Measurements from ENCODE around the gene ECEL1.
"Not testable (repeated sequence)": the region's sequence is repeated elsewhere in the genome, so short reads cannot be mapped to it uniquely, and the experiment has no call there.

ECEL1 gene

DNA sequence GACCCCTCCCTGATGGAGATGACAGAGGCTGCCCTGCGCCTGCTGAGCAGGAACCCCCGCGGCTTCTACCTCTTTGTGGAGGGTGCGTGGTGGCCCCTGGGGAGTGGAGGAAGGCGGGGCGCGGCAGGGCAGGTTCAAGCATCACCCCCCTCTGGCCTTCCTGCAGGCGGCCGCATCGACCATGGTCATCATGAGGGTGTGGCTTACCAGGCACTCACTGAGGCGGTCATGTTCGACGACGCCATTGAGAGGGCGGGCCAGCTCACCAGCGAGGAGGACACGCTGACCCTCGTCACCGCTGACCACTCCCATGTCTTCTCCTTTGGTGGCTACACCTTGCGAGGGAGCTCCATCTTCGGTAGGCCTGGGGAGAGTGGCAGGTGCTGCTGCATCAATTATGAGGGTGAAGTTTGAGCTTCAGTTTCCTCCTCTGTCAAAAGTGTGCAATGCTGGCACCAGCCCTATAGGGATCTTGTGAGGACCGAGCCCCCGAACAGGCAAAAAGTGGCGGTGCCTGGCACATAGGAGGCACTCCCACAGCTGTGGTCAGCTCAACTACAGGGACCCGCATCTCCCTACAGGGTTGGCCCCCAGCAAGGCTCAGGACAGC lies 29.5 kb downstream of the ECEL1 start:
- DNase-seq, result no peak

DNA sequence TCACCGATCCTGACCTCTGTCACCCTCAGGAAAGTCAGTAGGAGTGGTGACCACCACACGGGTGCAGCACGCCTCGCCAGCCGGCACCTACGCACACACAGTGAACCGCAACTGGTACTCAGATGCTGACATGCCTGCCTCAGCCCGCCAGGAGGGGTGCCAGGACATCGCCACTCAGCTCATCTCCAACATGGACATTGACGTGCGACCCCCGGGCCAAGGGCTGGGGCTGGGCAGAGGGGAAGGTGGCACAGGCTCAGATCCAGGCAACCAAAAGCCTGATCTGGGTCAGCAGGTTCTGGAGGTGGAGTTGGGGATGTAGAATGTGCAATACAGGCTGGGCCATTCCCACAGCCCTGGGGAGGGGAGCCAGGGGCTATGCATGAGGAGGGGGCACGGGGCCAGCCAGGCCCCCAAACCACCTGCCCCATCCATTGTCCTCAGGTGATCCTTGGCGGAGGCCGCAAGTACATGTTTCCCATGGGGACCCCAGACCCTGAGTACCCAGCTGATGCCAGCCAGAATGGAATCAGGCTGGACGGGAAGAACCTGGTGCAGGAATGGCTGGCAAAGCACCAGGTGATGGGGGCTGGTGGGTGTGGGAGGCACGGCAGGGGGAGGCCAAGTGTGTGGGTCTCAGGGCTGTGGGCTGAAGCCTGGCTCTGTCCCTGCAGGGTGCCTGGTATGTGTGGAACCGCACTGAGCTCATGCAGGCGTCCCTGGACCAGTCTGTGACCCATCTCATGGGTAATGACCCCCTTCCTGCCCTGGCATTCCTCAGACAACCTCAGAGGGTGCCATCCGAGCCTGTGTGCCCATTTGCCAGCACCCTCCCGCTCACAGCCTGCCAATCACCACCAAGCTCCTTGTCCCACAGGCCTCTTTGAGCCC lies 30.3 kb downstream of the ECEL1 start:
- no peak for DNase-seq

DNA sequence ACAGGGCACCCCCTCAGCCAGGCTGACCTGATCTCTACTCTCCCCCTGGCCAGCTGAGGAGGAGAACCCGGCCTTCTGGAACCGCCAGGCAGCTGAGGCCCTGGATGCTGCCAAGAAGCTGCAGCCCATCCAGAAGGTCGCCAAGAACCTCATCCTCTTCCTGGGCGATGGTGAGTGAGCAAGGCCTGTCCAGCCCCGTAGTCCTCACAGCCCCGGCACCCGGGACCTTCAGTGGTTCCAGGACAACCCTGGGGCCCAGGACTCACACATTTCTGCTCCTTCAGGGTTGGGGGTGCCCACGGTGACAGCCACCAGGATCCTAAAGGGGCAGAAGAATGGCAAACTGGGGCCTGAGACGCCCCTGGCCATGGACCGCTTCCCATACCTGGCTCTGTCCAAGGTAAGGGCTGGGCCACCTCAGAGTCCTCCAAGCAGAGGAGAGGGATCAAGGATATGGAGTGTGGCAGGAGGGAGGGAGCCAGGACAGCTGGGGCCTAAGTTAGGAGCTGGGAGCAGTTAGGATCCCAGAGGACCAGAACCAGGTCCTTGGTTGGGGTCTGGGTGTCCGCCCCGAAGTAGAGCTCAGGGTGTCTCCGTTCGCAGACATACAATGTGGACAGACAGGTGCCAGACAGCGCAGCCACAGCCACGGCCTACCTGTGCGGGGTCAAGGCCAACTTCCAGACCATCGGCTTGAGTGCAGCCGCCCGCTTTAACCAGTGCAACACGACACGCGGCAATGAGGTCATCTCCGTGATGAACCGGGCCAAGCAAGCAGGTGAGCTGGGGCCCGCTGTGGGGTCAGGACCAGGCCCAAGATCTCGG lies 31.1 kb downstream of the ECEL1 start:
- DNase-seq, result no peak

DNA sequence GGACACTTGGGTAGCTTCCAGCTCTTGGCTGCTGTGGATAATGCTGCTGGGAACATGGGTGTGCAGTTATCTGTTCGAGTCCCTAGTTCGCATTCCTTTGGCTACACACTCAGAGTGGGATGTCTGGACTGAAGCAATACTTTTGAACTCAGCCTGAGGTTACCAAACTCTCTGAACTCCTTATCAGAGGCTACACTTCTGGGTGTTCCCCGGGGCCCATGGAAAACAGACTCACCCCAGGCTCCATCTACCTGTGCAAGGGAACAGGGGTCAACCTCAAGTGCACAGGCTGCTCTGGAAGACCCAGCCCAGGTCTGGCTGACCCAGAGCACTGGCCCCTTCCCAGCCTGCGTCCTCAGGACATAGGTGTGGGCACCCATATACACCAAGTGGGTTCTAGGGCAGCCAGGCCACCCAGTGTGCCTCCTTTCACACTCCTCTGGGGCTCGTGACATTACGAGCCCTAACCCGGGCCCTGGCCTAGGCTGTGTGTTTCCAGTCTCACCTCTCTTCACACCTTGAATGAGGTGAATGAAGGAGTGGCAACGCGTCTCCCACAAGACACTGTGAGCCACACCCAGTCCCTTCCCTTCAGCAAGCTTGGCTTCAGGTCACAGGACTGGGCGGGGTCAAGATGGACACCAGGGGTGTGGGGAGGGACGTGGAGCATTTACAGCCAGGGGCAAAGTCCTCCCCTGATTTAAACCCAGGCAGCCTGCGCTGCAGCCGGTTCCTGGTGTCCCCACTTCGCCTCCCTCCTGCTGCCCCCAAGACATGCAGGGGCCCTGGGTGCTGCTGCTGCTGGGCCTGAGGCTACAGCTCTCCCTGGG lies 32.0 kb downstream of the ECEL1 start, which contains the start of gene ALPI:
TSS of gene ALPI (plus strand) at position 728 of the 830 bp plus-strand sequence. CDS start at position 775, 47 bp downstream.
- no peak for DNase-seq

DNA sequence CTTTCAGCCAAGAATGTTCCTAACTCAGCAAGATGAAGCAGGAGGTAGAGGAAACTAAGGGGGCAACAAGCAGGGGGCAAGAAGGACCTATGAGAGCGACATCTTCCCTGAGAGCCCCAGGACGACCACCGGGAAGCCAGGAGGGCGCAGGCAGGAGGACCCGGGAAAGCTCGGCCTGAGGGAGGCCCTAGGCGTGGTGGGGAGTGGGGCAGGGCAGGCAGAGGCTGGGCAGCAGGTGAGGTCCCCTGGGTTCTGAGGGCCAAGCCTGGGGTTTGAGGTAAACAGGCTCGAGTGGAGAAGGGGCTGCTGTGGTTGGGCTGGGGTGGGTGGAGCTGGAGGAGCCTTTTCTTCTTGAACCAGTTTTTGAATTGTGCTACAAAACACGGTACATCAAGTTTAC lies 33.0 kb downstream of the ECEL1 start:
- no peak for DNase-seq

DNA sequence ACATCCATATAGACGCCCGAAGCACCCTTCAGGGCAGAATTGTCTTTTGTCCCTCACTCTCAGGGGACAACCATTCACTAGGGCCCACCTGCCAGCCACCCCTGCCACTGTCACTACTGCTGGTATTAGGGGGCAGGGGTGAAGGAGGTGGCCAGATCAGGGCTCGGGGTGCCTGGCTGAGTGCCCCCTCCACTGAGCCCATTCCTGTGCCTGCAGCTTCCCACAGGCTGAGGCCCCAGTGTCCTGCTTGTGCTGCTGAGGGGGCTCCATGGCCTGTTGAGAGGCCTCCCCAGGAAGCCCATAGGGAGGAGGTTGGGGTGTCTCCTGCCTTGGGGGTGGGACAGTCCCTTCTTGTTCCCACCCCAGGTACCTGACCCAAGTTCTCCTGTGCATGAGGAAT lies 36.0 kb downstream of the ECEL1 start:
- DNase-seq, result not testable (repeated sequence)

DNA sequence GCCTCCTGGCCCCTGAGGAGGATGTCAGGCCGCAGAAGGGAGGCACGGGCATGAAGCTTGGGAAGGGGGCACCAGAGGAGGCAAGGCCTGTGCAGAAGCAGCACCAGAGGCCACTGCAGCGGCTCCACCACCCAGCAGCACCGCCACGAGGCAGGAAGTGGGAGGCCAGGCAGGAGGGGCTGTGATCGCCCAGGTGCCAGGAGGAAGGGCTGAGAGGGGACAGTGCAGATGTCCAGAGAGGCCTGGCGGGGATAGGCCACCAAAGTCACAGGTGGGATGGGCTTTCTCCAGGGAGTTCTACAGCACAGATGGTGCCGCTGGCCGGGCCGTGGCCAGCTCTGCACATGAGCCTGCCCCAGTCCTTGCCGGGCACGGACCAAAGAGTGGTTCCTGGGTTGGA lies 37.7 kb downstream of the ECEL1 start:
- no peak for DNase-seq

DNA sequence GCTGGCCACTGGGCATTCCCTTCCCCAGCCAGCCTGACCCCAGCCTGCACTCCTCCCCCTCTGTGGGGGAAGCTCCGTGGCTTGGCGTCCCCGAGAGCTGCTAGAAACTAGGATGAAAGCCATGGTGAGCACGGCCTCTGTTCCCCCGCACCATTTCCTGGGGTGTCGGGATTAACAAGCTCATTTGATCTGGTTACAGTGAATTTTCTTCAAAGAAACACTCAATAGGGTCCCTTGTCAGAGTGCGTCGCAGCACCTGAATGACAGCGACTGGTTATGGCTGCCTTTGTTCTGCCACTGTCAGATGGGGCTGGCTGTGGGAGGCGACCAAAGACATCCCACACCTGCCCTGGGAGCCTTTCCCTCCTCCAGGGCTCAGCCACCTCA lies 39.3 kb downstream of the ECEL1 start:
- DNase-seq, result no peak

DNA sequence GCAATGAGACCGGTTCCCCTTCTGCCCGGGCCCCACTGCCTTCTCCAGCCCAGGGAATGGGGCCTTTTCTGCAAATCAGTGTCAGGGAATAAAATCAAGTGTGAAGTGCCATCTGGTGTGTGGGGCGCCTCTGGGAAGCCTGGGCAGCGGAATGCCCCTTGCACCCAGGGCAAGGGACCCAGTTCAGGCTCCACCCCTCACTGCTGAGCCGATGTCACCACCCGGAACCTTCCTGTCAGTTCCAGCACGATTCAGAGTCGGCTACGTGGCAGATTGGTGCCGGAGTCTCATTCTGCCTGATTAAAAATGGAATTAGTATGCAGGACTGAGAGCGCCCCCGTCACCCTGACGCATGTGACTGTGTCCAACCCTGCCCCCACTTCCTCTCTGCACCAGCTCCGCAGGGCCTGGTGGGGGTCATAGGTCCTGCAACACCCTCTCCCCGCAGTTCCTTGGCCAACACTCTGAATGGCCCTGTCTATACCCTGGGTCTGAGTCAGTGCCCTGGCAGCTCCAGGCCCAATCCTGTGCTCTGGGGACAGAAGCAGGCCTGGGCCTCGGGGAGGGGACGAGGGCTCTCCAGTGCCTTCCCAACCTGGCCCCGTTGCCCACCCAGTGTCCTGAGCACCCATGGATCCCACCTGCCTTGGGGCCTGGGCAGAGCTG lies 39.9 kb downstream of the ECEL1 start:
- no peak for DNase-seq

DNA sequence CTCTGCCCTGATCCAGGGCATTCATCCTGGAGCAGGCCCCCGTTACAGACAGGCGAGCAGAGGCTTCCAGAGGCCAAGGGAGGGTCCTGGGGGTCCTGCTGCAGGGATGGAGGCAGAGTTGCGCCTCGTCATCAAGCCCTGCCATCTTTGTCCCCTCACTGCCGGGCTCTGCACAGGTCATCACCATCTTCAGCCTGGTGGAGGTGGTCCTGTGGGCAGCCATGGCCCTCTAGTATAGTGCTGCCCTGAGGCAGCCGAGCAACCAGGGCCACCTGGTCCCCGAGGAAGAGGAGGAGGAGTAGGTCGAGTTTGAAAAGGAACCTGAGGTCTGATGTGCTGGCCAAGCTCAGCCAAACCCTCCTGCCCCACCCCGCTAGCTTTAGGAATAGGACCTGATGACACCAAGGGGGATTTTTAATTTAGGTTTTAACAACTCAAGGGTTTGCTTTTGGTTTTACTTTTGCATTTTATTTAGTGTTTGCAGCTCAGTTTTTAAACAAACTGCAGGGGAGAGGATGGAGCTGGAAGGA lies 40.5 kb downstream of the ECEL1 start:
- DNase-seq, result no peak

DNA sequence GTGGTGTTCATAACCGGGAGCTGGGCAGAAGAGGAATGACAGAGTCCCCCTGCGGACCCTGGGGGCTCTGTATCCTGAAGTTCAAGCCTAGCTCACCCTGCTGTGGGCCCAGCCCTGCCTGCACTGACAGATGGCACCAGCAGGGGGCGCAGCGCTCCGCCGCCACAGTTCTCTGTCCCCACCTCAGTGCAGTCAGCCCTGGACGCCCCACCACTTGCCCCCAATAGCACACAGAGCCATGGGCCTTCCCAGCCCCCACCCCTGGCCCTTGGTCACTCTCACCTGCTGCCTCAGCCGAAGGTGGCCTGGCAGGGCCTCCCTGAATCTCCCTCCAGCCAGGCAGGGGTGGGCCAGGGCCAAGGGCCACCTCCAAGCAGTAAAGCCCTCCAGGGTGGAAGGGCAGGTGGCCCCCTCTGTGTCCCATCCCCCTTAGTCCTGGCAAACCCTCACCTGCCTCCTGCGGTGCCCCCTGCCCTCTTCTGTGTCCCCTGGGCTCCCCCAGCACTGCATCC lies 41.3 kb downstream of the ECEL1 start:
- DNase-seq, result not testable (repeated sequence)

DNA sequence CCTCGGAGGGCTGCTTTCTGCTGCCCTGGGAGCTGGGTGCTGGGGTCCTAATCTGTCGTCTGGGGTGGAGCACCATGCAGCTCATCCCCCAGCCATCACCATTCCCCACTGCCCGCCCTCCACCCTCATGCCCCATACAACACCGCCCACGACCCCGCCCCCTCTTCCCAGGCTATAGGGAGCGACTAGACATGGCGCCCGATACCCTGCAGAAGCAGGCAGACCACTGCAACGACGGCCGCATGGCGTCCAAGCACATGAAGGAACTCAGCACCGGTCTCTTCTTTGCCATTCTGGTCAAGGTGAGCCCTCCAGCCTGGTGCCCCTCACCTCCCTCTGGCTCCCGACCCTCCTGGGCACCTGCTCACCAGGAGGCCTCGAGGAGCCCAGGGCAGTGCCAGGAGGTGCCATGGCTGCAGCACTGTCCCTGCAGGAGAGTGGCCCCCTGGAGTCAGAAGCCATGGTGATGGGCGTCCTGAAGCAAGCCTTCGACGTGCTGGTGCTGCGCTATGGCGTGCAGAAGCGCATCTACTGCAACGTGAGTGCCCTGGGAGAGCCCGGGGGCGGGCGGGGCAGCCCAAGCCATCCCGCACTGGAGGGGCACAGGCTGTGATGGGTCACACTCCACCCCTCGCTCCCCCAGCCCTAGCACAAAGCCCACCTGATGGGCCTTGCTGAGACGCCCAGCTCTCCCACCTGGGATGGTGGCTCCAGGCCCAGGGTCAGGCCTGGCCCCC lies 42.3 kb downstream of the ECEL1 start:
- DNase-seq, result not testable (repeated sequence)

DNA sequence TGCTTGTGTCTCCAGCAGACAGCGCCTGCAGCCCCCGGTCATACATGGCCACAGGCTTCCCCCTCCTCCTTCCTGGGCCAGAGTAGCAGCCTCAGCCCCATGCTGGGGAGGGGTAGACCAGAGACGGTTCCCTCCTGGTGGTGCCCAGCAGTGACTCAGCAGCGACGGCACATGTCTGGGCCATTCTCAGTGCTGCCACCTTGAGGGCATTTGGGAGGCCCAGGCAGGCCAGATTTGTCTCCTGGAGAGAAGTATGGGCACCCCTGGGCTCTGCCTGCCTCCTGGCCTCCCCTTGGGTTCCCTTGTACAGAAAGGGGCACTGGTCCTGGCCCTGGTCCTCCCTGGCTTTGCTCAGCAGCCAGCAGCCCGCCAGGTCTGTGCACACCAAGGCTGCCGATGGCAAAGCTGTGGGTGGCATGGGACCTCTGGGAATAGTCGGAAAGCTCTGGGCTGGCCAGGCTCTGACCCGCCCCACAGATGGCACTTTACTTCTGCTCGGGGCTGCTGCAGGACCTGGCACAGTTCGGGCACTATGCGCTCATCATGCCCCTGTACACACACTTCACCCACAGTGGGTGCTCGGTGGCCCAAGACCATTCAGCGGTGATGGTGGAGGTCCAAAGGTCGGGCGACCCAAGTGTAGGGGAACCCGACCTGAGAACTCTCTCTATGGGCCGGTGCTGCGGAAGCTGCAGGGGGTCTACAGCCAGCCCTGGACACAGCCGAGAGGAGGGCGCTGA lies 43.1 kb downstream of the ECEL1 start:
- DNase-seq, result peak; percentile 3

DNA sequence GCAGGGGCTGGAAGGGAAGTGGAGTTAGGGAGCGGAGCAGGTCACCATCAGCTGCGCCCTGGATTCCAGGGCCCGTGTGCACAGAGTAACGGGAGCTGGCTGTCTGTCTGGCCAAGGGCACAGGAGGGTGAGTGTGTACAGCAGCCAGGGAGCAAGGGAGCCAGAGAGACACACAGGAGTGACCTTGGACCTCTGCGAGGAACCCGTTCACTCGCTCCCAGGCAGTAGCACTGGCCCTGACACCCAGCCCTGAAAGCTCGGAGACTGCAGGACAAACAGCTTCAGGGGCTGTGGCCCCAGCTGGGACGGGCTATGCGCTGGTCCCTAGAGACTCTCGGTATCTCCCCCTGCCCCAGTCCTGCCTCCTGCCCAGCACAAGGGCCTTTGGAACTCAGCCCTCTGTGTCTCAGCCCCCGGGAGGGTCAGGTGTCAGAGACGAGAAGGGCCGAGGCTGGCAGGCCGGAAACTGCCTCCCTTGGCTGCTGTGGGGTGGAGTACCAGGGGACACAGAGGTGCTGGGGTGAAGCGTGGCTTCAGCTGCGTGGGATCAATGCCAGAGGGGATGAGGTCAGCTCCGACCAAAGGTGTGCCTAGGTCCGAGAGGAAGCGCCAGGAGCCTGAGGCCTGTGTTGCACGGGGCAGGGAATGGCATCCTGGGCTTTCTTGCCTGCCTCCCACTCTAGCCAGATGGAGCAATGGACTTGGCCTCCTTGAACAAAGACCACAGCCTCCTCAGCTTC lies 43.8 kb downstream of the ECEL1 start:
- DNase-seq, result not testable (repeated sequence)

DNA sequence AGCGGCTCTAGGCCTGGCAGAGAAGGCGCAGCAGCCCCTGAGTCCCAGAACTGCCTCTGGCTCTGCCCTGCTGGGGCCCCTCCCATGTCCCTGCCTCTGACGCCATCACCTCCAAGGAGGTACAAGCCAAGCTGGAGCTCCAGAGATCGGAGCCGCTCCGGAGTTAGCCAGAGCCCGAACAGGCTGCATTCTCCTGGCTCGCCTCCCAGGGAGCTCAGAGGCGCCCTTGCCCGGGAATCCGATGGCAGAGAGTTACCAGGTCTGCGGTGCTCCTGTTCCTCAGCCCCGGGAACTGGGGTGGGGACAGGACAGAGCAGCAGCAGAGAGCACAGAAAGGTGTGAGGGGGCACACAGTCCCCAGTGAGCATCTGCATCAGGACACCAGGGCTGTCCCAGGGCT lies 44.6 kb downstream of the ECEL1 start:
- not testable (repeated sequence) for DNase-seq

DNA sequence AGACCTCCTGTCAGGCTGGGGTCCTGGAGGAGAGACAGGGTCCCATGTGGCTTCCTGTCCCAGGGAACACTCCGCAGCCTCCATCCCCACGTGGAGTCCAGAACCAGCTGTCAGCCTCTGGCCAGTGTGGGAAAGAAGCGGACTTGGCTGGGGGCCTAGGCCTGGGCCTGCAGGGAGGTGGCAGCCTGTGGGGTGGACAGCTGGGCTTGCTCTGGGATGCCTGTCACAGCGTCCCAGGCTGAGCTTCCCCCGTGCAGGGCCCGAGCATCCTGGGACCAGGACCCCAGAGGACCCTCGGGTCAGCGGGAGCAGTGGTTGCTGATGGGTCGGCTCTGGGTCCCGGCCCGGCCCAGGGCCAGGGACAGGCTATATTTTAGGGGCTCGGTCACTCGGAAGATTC lies 45.2 kb downstream of the ECEL1 start:
- DNase-seq, result not testable (repeated sequence)

DNA sequence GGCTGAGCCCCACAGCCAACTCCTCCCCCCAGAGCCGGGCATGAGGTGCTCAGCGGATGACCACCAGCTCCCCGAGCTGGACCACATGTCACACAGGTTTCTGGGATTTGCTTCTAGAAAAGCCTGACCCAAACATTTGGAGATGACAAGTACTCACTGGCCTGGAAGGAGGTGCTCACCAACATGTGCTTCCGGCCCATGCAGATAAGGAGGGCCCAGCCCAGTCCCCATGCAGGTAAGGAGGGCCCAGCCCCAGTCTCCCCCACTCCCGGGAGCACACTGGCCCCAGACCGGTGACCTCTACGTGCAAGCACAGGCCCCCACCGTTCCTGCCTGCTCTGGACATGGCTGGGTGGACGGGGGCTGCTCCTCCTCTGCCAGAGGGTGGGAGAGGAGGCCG lies 45.7 kb downstream of the ECEL1 start:
- not testable (repeated sequence) for DNase-seq

DNA sequence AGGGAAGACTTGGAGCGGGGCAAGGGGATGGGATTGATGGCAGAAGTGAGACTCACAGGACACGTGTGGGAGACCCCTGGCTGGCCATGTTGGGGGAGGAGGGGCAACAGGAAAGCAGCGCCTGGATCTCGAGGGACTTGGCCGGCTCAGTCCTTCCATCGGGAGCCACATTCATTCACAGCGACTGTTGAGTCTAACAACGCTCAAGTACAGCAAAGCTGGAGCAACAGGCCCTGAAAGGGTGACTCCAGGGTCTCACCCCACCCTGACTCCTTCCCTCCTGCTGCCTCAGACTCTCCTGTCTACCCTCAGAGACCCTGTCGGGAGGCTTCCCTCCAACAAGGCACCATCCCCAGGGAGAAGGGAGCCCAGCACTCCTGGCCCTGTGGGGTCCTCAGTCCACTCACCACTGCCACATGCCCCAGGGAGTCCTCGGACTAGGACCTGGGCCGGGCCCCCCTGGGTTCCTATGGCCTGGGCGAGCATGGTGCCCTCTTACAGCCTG lies 46.4 kb downstream of the ECEL1 start:
- no peak for DNase-seq

All from NCI-H2171 treated with DMSO at 0.1 percent for 48 hours (cell line).